HAP-1 (cell line): ENCODE data around the gene EAF1.
"Not testable (repeated sequence)": the region's sequence is repeated elsewhere in the genome, so short reads cannot be mapped to it uniquely, and the experiment has no call there.

Source experiments
- DNase-seq, 2 experiments: peaks; one replicate each; pipeline ENCODE4 v3.0.0-alpha.2; 2016 to 2020; ENCODE audit warnings: low spot score in 2 of 2
- H3K27me3 ChIP-seq: fragments of 250-450 bp; sonication (Bioruptor Pico); 2 replicates; pipeline ENCODE4 v1.5.1; 2020; ENCODE audit warnings: low read depth, mild to moderate bottlenecking, moderate library complexity
- H3K36me3 ChIP-seq: fragments of 250-450 bp; sonication (Bioruptor Pico); replicated peaks from 2 replicates; pipeline ENCODE4 v1.5.1; 2020; ENCODE audit warnings: mild to moderate bottlenecking
- H3K4me1 ChIP-seq: fragments of 250-450 bp; sonication (Bioruptor Pico); 2 replicates; pipeline ENCODE4 v1.5.1; 2020; ENCODE audit warnings: mild to moderate bottlenecking
- H3K4me3 ChIP-seq: fragments of 250-450 bp; sonication (Bioruptor Pico); 2 replicates; pipeline ENCODE4 v1.5.1; 2020; ENCODE audit warnings: mild to moderate bottlenecking, moderate library complexity
- H3K9me3 ChIP-seq: fragments of 250-450 bp; sonication (Bioruptor Pico); 2 replicates; pipeline ENCODE4 v1.5.1; 2020; ENCODE audit warnings: mild to moderate bottlenecking, moderate library complexity
- in situ Hi-C: fragments of 300-500 bp; cut with MboI; formaldehyde crosslinking; loops from 3 replicates; pipeline ENCODE4 v1.14.3; 2020; ENCODE audit warnings: low sequenced_read_pairs, inconsistent platforms, mixed read lengths

EAF1 gene

GRCh38 chr3:15427182-15427880, at the start of gene EAF1, which contains the start of gene METTL6:
Gene EAF1 (plus strand): TSS chr3:15427598. CDS start chr3:15427780, 182 bp downstream.
Gene METTL6 (minus strand): TSS chr3:15427544. CDS start chr3:15426511, 1,033 bp downstream.
- in situ Hi-C loops = no loop called here
- Histone ChIP-seq H3K4me3 (peak within 1 kb of the TSS; percentile 90), H3K36me3 (peaks cover 47% of the 10 kb centered on the region), H3K9me3 (no peaks in the 10 kb centered on the region), H3K4me1 (peaks cover 9% of the 10 kb centered on the region), H3K27me3 (no peaks in the 10 kb centered on the region)
- peak; percentile 72 to 89 for DNase-seq

- H3K4me3 ChIP-seq = no peak overlapping the region
- H3K36me3 ChIP-seq = no peaks in the 10 kb centered on the region
- in situ Hi-C loops = no loop called here
- H3K9me3 ChIP-seq = no peaks in the 10 kb centered on the region
- H3K27me3 ChIP-seq = no peaks in the 10 kb centered on the region
- peak; percentile 89 to 95 for DNase-seq
- H3K4me1 ChIP-seq = peaks cover 5% of the 10 kb centered on the region
Observed at GRCh38 chr3:15377961-15378791, 49.2 kb upstream of the EAF1 start.

- in situ Hi-C loops = loop anchor here (5.0 kb wide), 1 partner anchor 114 kb away; no protein-coding TSS in a partner anchor
- Histone ChIP-seq H3K27me3 (no peaks in the 10 kb centered on the region), H3K4me1 (peaks cover 5% of the 10 kb centered on the region), H3K36me3 (no peaks in the 10 kb centered on the region), H3K4me3 (no peak overlapping the region), H3K9me3 (no peaks in the 10 kb centered on the region)
- DNase-seq = no peak
Observed at GRCh38 chr3:15380980-15381890, 46.2 kb upstream of the EAF1 start.

- DNase-seq = no peak
- no peaks in the 10 kb centered on the region for H3K9me3 ChIP-seq
- H3K36me3 ChIP-seq = no peaks in the 10 kb centered on the region
- in situ Hi-C loops = loop anchor here (5.0 kb wide), 1 partner anchor 115 kb away; no protein-coding TSS in a partner anchor
- no peak overlapping the region for H3K4me3 ChIP-seq
- peaks cover 5% of the 10 kb centered on the region for H3K4me1 ChIP-seq
- H3K27me3 ChIP-seq = no peaks in the 10 kb centered on the region
Observed at GRCh38 chr3:15382405-15382923, 44.9 kb upstream of the EAF1 start.

GRCh38 chr3:15384510-15385237, 42.7 kb upstream of the EAF1 start:
- Histone ChIP-seq H3K9me3 (no peaks in the 10 kb centered on the region), H3K4me1 (no peaks in the 10 kb centered on the region), H3K4me3 (no peak overlapping the region), H3K36me3 (no peaks in the 10 kb centered on the region), H3K27me3 (no peaks in the 10 kb centered on the region)
- DNase-seq = no peak
- in situ Hi-C loops = loop anchor here (5.0 kb wide), 1 partner anchor 117 kb away; no protein-coding TSS in a partner anchor

GRCh38 chr3:15385238-15385695, 42.1 kb upstream of the EAF1 start:
- H3K27me3 ChIP-seq, H3K36me3 ChIP-seq, H3K4me3 ChIP-seq, in situ Hi-C loops, H3K4me1 ChIP-seq, DNase-seq, H3K9me3 ChIP-seq: not testable (repeated sequence)

GRCh38 chr3:15385901-15386653, 41.3 kb upstream of the EAF1 start:
- Histone ChIP-seq H3K4me3 (no peak overlapping the region), H3K27me3 (no peaks in the 10 kb centered on the region), H3K4me1 (no peaks in the 10 kb centered on the region), H3K36me3 (no peaks in the 10 kb centered on the region), H3K9me3 (no peaks in the 10 kb centered on the region)
- in situ Hi-C loops = no loop called here
- DNase-seq = no peak

- H3K9me3 ChIP-seq, H3K27me3 ChIP-seq, in situ Hi-C loops, H3K4me1 ChIP-seq, H3K36me3 ChIP-seq, H3K4me3 ChIP-seq, DNase-seq: not testable (repeated sequence)
Observed at GRCh38 chr3:15386654-15386955, 40.8 kb upstream of the EAF1 start.

GRCh38 chr3:15387171-15387581, 40.2 kb upstream of the EAF1 start:
- H3K4me1 ChIP-seq = no peaks in the 10 kb centered on the region
- in situ Hi-C loops = no loop called here
- no peaks in the 10 kb centered on the region for H3K9me3 ChIP-seq
- no peak for DNase-seq
- no peaks in the 10 kb centered on the region for H3K36me3 ChIP-seq
- no peaks in the 10 kb centered on the region for H3K27me3 ChIP-seq
- no peak overlapping the region for H3K4me3 ChIP-seq

GRCh38 chr3:15387735-15388134, 39.7 kb upstream of the EAF1 start:
- in situ Hi-C loops = no loop called here
- Histone ChIP-seq H3K4me3 (no peak overlapping the region), H3K36me3 (no peaks in the 10 kb centered on the region), H3K9me3 (no peaks in the 10 kb centered on the region), H3K4me1 (no peaks in the 10 kb centered on the region), H3K27me3 (no peaks in the 10 kb centered on the region)
- DNase-seq = no peak

- H3K4me1 ChIP-seq, DNase-seq, in situ Hi-C loops, H3K4me3 ChIP-seq, H3K9me3 ChIP-seq, H3K36me3 ChIP-seq, H3K27me3 ChIP-seq: not testable (repeated sequence)
Observed at GRCh38 chr3:15388335-15388734, 39.1 kb upstream of the EAF1 start.

GRCh38 chr3:15390460-15390859, 36.9 kb upstream of the EAF1 start:
- Histone ChIP-seq H3K4me3 (no peak overlapping the region), H3K9me3 (no peaks in the 10 kb centered on the region), H3K27me3 (no peaks in the 10 kb centered on the region), H3K4me1 (no peaks in the 10 kb centered on the region), H3K36me3 (no peaks in the 10 kb centered on the region)
- in situ Hi-C loops = no loop called here
- no peak for DNase-seq
